Mucosa of gallbladder (tissue), 1 donor: ENCODE results near the gene TEX12. TPM values are rescaled to one million over a fixed set of nuclear protein-coding genes. Genes with fewer than 3 reads are reported as not detected.

Experiments
- DNase-seq: peaks from one replicate; pipeline ENCODE4 v3.0.0-alpha.2; 2020; ENCODE audit warnings: low spot score
- total RNA-seq: library from RNA; stranded (reverse); gene quantifications from one replicate; pipeline ENCODE4 v1.2.1, GENCODE V29; 2021
- donor health status: DM: no; HTN: no; CAD: no.

TEX12 gene
- total RNA-seq, 1 donor from 2014 or later: not detected

DNA sequence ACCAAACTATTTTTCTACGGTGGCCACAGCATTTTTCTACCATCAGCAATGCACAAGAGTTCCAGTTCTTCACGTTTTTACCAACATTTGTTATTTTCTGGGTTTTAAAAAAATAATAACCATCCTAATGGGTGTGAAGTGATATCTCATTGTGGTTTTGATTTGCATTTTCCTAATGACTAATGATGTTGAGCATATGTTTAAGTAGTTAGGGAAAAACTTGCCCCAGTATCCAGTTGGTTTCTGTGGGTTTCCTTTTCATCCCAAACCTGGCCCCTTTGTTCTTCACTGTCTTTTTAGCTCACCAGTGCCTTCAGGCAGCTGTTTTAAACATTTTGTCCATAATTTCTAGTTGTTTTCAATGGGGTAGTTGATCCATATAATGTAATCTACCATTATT lies 44.4 kb downstream of the TEX12 start:
- DNase-seq: no peak

DNA sequence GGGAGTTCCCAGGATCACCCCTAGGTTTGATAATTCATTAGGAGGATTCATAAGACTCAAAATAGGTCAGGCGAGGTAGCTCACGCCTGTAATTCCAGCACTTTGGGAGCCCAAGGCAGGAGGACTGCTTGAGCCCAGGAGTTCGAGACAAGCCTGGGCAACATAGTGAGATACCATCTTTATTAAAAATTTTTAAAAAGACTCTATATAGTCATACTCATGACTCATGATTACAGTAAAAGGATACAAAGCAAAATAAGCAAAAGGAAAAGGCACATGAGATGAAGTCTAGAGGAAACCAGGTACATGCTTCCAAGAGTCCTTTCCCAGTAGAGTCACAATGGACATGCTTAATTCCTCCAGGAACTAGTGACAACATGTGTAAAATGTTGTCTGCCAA lies 45.1 kb downstream of the TEX12 start:
- DNase-seq: no peak

DNA sequence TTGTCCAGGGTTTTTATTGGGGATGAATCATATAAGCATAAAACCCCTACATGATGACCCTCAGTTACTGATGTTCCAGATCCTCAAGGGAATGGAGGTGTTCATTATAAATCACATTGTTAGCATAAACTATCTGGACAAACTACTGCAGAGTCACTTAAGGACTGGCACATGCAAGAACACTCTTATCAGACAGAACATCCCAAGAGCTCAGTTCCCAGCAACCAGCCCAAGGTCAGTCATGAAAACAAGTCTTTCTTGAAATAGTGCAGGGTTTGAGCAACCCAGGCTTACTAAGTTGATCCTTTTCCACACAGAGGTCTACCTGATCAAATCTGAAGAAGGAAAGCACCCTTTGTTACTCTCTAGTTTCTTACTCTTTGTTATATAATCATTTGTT lies 45.5 kb downstream of the TEX12 start:
- DNase-seq: no peak

DNA sequence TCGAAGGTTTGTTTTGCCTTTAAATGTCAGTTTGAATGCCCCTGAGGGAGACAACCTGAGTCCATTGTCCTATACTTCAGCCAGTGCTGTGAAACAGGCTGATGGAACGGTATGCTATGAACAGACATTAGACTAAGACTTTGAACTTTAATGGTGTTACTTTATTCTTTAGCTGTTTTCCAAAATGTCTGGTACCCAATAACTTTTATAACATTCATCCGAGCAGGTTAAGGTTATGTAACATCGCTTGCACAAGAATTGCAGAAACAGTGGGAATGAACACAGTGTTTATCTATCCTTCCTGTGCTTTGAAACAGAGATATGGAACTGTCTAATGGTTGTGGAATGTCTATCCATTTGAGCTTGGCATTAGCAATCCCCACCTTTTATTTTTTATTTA lies 46.6 kb downstream of the TEX12 start:
- no peak for DNase-seq

DNA sequence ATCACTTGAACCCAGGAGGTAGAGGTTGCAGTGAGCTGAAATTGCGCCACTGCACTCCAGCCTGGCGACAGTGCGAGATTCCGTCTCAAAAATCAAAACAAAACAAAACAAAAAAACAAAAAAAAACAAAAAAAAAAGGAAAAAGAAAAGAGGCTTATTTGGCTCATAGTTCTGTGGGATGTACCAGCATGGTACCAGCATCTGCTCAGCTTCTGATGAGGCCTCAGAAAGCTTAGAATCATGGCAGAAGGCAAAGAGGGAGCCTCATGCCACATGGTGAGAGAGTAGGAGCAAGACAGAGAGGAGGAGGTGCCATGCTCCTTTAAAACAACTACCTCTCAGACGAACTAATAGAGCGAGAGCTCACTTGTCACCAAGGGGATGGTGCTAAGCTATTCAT lies 48.4 kb downstream of the TEX12 start:
- DNase-seq: no peak

DNA sequence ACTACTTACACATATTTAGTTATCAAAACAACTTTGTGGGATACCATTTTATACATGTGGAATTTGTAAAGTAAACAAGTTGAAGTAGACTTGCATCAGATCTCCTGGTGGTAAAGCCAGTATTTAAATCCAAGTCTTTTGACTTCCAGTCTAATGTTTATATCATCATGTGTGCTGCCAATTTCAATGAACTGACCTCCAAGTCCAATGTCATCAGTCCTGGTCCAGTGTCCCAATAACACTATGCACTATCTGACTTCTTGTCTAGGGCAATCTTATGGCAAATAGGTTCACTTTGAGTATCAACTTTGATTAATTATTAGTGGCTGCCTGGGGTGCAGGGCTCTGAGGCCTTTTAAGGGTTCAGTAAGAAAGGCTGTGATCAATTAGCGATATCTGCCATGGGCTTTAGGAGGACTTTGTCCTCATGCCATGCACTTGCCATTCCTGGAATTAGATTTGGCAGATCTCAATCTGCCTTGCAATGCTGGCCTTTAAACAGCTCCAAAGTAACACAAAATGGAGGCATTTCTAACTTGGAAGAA lies 49.5 kb downstream of the TEX12 start:
- no peak for DNase-seq

DNA sequence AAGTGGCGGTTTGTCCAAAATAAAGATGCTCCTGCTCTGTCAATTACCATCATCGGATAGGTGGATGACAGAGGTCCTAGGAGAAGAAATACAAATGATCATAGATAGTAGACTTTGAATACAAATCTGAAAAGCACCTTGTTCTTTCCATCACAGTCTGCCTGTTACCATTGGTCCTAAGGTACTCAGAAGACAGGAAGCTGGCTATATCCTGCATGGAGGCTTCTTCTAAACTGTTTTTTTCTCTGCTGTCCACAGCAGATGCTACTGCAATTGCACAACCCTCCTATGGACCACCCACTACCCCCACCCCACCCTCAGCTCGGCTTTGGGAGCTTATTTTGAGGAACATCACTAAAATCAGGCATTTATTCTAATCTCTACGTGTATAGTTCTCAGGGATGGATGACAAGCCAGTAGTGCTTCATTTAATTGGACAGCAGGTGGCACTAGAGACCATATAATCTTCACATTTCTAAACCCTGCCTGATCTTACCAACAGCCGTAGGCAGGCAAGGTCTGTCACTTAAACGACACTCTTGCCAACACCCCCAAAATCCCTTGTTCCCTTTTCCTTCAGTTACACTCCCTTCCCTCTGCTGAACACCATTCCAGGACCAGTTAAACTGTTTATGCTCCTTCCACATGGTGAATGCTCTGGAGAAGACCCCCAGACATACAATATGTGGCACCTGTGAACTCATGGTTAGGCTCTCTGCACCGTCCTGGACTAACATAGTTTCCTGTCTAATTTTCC lies 52.5 kb downstream of the TEX12 start:
- peak; percentile 62 for DNase-seq

DNA sequence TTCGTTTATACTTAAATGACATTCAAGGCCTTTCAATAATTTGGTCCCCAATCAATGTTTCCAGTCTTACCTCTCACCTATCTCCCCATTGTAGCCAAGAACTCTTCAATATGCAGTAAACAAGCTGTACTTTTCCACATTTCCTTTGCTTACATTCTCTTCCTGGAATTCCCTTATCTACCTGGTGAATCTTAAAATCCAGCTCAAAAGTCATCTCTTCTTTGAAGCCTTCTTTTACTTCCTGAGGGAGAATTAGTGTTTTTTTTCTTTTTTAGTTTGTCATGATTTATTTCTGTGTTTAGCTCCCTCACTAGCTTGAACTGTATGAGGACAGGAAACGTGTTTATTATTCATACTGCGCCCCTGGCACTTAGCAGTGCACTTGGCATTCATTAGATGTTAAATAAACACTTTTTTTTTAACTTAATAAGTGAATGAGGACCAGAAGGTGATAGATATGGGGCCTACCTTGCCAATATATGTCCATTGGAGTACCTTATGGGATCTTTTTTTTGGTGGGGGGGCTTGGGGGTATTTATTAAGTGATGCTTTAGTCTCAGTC lies 54.2 kb downstream of the TEX12 start:
- DNase-seq: no peak

Other genes starting within 250 kb of the TEX12 start
- gene C11orf52, start 248.5 kb upstream of the TEX12 start, total RNA-seq: 34.4 TPM
- gene DIXDC1, start 230.0 kb upstream of the TEX12 start, total RNA-seq: 25.1 TPM
- gene DLAT, start 142.0 kb upstream of the TEX12 start, total RNA-seq: 25.0 TPM
- gene PIH1D2, start 93.4 kb upstream of the TEX12 start, total RNA-seq: 4.3 TPM
- 19.4 TPM for gene NKAPD1, start 93.1 kb upstream of the TEX12 start, total RNA-seq
- gene TIMM8B, start 80.6 kb upstream of the TEX12 start, total RNA-seq: 47.9 TPM
- gene SDHD, start 80.5 kb upstream of the TEX12 start, total RNA-seq: 147 TPM
- 34.3 TPM for gene IL18, start 3.3 kb upstream of the TEX12 start, total RNA-seq
- gene BCO2, start 8.1 kb downstream of the TEX12 start, total RNA-seq: 27.2 TPM
- 39.9 TPM for gene PTS, start 59.1 kb downstream of the TEX12 start, total RNA-seq
- not detected for gene PLET1, start 93.5 kb downstream of the TEX12 start, total RNA-seq